IgD-negative memory B cell (primary cell): Measurements from ENCODE around the gene ATXN3L. TPM values are rescaled to one million over a fixed set of nuclear protein-coding genes. Genes with fewer than 3 reads are reported as not detected.
A peak's percentile ranks its signal among the peaks of the same experiment; 100 is the strongest.

Experiments used
- H3K27ac Mint-ChIP-seq, 3 donors: one replicate each; pipeline ENCODE4 v1.8.0; 2020 to 2022; ENCODE audit warnings: mild to moderate bottlenecking in 3 of 3, mixed read lengths in 3 of 3, moderate library complexity in 1 of 3
- H3K27me3 Mint-ChIP-seq: one replicate; pipeline ENCODE4 v1.8.0; 2021; ENCODE audit warnings: mixed read lengths
- H3K36me3 Mint-ChIP-seq: one replicate; pipeline ENCODE4 v1.8.0; 2020; ENCODE audit warnings: mild to moderate bottlenecking, mixed read lengths
- H3K4me1 Mint-ChIP-seq, 3 donors: one replicate each; pipeline ENCODE4 v1.8.0; 2020 to 2022; ENCODE audit warnings: mixed read lengths in 3 of 3, mild to moderate bottlenecking in 1 of 3
- H3K4me3 Mint-ChIP-seq, 4 donors: one replicate each; pipeline ENCODE4 v1.8.0; 2020 to 2022; ENCODE audit warnings: mild to moderate bottlenecking in 4 of 4, mixed read lengths in 4 of 4, moderate library complexity in 3 of 4
- H3K9me3 Mint-ChIP-seq, 3 donors: one replicate each; pipeline ENCODE4 v1.8.0; 2020 to 2021; ENCODE audit warnings: mixed read lengths in 3 of 3, mild to moderate bottlenecking in 1 of 3
- polyA plus RNA-seq: library from polyadenylated mRNA; unstranded; fragments of 300-500 nt; fragmentation: Illumina TruSeq; gene quantifications from one replicate; pipeline ENCODE4 v1.2.3, GENCODE V29; 2021

Gene ATXN3L
- polyA plus RNA-seq, 1 donor from 2014 or later: not detected

DNA sequence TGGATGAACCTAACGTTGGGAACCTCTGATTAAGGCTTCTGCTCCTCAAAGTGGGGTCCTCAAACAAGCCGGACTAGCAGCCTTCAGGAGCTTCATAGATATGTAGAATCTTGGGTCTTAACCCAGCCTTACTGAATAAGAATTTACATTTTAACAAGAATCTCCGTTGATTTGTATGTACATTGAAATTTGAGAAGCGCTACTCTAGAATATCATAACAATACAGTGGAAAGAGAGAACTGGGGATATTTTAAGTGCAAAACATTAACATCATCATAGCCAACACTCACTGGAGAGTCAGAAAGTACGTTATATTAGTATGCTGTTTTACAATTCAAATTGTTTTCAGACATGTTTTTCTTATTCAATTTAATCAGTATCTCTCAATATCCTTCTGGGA, 31.2 kb downstream of the ATXN3L start:
- H3K9me3 Mint-ChIP-seq: peaks cover 5 to 6% (median 6%) of the 10 kb centered on the region in 3 donors

GRCh38 chrX:13287816-13288215, 32.0 kb downstream of the ATXN3L start:
- peaks cover 5 to 7% (median 6%) of the 10 kb centered on the region in 3 donors for H3K9me3 Mint-ChIP-seq

More for the DNA sequence above, 31.2 kb downstream of the ATXN3L start:
- Mint-ChIP-seq H3K36me3 (no peaks in the 10 kb centered on the region), H3K27me3 (peaks cover 11% of the 10 kb centered on the region), H3K4me1 (peaks cover 2 to 5% (median 5%) of the 10 kb centered on the region in 3 donors), H3K27ac (no peak overlapping the region), H3K4me3 (no peak overlapping the region)

DNA sequence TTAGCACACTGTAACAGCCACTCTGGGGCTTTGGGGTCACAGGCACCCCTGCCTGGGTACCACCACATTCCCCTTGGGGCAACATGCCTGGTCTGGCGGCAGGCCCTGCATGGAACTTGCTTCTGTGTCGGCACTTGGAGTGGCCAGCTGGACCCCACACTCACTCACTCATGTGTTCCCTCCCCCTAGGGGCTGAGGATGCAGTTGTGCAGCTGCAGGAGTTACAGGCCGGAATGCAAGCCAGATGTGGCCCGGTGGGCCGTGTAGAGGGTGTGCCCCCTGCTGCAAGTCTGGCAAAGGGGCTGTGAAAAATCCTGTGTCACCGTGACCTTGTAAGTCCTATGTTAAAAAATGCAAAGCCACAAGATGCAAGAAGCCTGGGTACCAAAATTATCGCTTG, 34.2 kb downstream of the ATXN3L start:
- H3K27ac Mint-ChIP-seq: no peak overlapping the region
- peaks cover 11% of the 10 kb centered on the region for H3K27me3 Mint-ChIP-seq
- no peak overlapping the region for H3K4me3 Mint-ChIP-seq
- peaks cover 6 to 9% (median 7%) of the 10 kb centered on the region in 3 donors for H3K4me1 Mint-ChIP-seq
- H3K9me3 Mint-ChIP-seq: peaks cover 5 to 6% (median 6%) of the 10 kb centered on the region in 3 donors
- H3K36me3 Mint-ChIP-seq: no peaks in the 10 kb centered on the region

More at GRCh38 chrX:13287816-13288215, 32.0 kb downstream of the ATXN3L start:
- H3K36me3 Mint-ChIP-seq: no peaks in the 10 kb centered on the region
- H3K27ac Mint-ChIP-seq: no peak overlapping the region
- H3K4me1 Mint-ChIP-seq: peaks cover 6 to 9% (median 8%) of the 10 kb centered on the region in 3 donors
- H3K27me3 Mint-ChIP-seq: peaks cover 11% of the 10 kb centered on the region
- H3K4me3 Mint-ChIP-seq: no peak overlapping the region

- Mint-ChIP-seq H3K36me3 (no peaks in the 10 kb centered on the region), H3K4me1 (peaks cover 6 to 9% (median 7%) of the 10 kb centered on the region in 3 donors), H3K9me3 (peaks cover 5 to 6% (median 6%) of the 10 kb centered on the region in 3 donors), H3K4me3 (no peak overlapping the region), H3K27me3 (peaks cover 11% of the 10 kb centered on the region), H3K27ac (no peak overlapping the region)
Measured at GRCh38 chrX:13285229-13285628, 34.6 kb downstream of the ATXN3L start.

DNA sequence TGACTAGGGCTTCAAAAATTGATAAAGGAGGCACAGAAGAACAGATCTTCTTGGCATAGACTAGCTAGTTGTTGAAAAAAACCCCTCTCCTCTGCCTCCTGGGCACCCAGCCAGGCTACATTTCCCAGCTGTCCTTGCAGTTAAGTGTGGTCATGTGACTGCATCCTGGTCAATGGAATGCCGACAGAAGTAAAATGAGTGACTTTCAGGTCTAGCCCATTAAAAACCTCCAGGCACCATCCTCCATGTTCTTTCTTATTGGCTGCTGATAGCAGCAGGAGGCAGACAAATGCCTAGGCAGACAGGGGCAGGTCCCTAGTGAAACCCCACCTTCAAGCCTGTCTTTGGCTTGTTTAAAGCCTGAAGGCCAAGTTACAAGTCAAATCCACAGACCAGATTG, 35.3 kb downstream of the ATXN3L start:
- H3K27ac Mint-ChIP-seq: no peak overlapping the region
- H3K4me1 Mint-ChIP-seq: peaks cover 6 to 9% (median 7%) of the 10 kb centered on the region in 3 donors
- peaks cover 10% of the 10 kb centered on the region for H3K27me3 Mint-ChIP-seq
- no peak overlapping the region for H3K4me3 Mint-ChIP-seq
- H3K9me3 Mint-ChIP-seq: peaks cover 5 to 6% (median 6%) of the 10 kb centered on the region in 3 donors
- H3K36me3 Mint-ChIP-seq: no peaks in the 10 kb centered on the region

DNA sequence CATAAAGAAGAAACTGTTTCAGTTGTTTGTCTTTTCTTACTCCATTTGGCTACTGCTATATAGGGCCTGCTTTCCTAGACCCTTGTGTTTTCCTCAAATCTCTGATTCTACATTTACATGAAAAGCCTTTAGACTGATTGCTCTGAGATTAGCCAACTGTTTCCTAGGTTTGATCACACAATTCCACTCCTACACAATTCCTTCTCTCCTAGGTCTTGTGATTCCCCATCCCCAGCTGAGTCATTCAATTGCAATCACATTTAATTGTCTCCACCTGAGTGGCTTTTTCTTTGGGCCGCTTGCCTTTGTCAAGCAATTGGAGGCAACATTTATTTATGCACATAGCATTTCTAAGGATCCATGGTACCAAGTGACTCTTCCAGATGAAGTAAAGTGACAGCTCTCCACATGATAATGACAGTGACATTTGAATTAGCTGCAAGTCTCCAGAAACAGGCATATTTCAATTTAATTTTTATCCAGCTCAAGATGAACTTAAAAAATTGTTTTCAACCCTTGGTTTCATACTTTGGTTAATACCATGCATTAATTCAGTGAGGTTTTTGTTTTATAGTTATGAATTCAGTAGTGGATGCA, 35.8 kb downstream of the ATXN3L start:
- no peak overlapping the region for H3K4me3 Mint-ChIP-seq

GRCh38 chrX:13283512-13283911, 36.3 kb downstream of the ATXN3L start:
- peak overlapping the region in 1 of 3 donors; percentile 61 for H3K27ac Mint-ChIP-seq
- H3K9me3 Mint-ChIP-seq: peaks cover 5 to 6% (median 6%) of the 10 kb centered on the region in 3 donors
- peak overlapping the region in 1 of 4 donors; percentile 61 for H3K4me3 Mint-ChIP-seq
- no peaks in the 10 kb centered on the region for H3K36me3 Mint-ChIP-seq
- H3K4me1 Mint-ChIP-seq: peaks cover 6 to 9% (median 7%) of the 10 kb centered on the region in 3 donors
- H3K27me3 Mint-ChIP-seq: peaks cover 10% of the 10 kb centered on the region

More for the DNA sequence above, 35.8 kb downstream of the ATXN3L start:
- no peaks in the 10 kb centered on the region for H3K36me3 Mint-ChIP-seq
- H3K9me3 Mint-ChIP-seq: peaks cover 5 to 6% (median 6%) of the 10 kb centered on the region in 3 donors
- H3K27ac Mint-ChIP-seq: peak overlapping the region in 1 of 3 donors; percentile 61
- H3K27me3 Mint-ChIP-seq: peaks cover 10% of the 10 kb centered on the region
- H3K4me1 Mint-ChIP-seq: peaks cover 6 to 9% (median 7%) of the 10 kb centered on the region in 3 donors

GRCh38 chrX:13281289-13281688, 38.6 kb downstream of the ATXN3L start:
- Mint-ChIP-seq H3K4me3 (no peak overlapping the region), H3K36me3 (no peaks in the 10 kb centered on the region), H3K27ac (no peak overlapping the region), H3K4me1 (peaks cover 6 to 9% (median 7%) of the 10 kb centered on the region in 3 donors), H3K27me3 (peaks cover 11% of the 10 kb centered on the region), H3K9me3 (peaks cover 4 to 6% (median 5%) of the 10 kb centered on the region in 3 donors)

DNA sequence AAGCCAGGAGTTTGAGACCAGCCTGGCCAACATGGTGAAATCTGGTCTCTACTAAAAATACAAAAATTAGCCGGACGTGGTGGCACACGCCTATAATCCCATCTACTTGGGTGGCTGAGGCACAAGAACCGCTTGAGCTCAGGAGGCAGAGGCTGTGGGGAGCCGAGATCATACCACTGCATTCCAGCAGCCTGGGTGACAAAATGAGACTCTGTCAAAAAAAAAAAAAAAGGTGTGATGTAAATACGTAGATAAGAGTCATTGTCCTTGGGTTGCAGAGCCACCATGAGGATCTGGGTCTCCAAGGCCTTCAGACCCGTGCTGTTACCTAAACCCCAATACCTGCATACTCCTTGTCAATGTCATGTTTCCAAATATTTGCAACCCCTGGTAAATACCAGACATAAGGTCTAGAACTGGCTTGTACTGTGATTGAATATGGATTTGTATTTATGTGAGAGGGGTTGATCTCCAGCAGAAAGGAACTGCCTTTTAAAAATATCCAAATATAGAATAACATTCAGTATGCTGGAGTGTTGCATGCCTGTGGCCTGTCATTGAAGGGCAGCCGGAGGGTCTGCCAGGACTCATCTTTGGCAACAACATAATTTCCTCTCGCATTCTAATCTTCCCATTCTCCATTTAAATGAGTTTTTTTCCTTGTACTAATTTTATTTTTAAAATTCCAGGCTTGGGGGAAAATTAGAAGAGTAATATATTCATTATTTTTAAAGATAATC, 40.4 kb downstream of the ATXN3L start:
- Mint-ChIP-seq H3K27me3 (peaks cover 3% of the 10 kb centered on the region), H3K4me3 (no peak overlapping the region), H3K36me3 (no peaks in the 10 kb centered on the region), H3K27ac (no peak overlapping the region), H3K4me1 (peaks cover 6 to 9% (median 7%) of the 10 kb centered on the region in 3 donors), H3K9me3 (peaks cover 0 to 2% (median 0%) of the 10 kb centered on the region in 3 donors)

- no peaks in the 10 kb centered on the region for H3K36me3 Mint-ChIP-seq
- H3K27ac Mint-ChIP-seq: no peak overlapping the region
- no peak overlapping the region for H3K4me3 Mint-ChIP-seq
- H3K4me1 Mint-ChIP-seq: no peaks in the 10 kb centered on the region
- peaks cover 3% of the 10 kb centered on the region for H3K27me3 Mint-ChIP-seq
- no peaks in the 10 kb centered on the region for H3K9me3 Mint-ChIP-seq
Measured at GRCh38 chrX:13277539-13277938, 42.3 kb downstream of the ATXN3L start.

- Mint-ChIP-seq H3K4me1 (no peaks in the 10 kb centered on the region), H3K27ac (peak overlapping the region in 1 of 3 donors; percentile 37), H3K9me3 (no peaks in the 10 kb centered on the region), H3K36me3 (no peaks in the 10 kb centered on the region), H3K27me3 (peaks cover 3% of the 10 kb centered on the region), H3K4me3 (no peak overlapping the region)
Measured at GRCh38 chrX:13276991-13277390, 42.9 kb downstream of the ATXN3L start.

DNA sequence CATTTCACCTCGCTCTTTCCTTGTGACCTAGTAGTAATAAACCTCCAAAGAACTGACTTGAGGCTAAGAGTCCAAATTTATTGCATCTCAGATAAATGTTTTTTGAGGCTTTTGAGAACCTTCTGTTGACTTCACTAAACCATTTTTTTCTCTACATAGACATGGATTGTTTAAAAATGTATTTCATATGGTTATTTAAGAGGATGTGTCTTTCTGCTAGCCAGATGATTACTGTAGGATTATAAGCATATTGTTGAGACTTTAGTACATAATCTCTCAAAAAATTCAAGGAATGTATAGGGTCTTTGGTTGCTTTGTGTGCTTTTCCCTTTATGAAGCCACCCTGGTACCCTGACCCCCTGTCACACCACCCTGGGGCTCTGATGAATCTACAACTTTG, 44.8 kb downstream of the ATXN3L start:
- Mint-ChIP-seq H3K4me1 (no peaks in the 10 kb centered on the region), H3K4me3 (no peak overlapping the region), H3K27ac (no peak overlapping the region), H3K27me3 (peaks cover 3% of the 10 kb centered on the region), H3K36me3 (no peaks in the 10 kb centered on the region), H3K9me3 (no peaks in the 10 kb centered on the region)

DNA sequence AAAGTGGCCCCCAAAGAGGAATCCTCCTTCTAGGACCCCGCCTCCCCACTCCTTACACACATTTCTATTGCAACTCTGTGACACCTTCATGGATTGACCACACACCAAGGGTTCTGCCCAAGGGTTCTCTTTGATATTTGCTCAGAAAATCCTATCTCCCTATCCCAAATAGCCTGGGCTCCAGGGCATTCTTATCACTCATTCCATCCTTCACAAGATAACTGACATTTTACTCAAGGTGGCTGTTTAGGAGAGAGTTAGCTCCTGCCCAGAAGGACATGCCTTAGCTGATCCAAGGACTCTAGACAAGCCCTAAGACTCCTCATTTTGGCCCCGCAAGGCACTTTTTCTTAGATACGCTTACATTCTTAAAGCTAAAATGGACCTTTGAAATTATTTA, 47.4 kb downstream of the ATXN3L start:
- peaks cover 3% of the 10 kb centered on the region for H3K27me3 Mint-ChIP-seq
- no peak overlapping the region for H3K4me3 Mint-ChIP-seq
- no peaks in the 10 kb centered on the region for H3K9me3 Mint-ChIP-seq
- H3K4me1 Mint-ChIP-seq: no peaks in the 10 kb centered on the region
- H3K36me3 Mint-ChIP-seq: no peaks in the 10 kb centered on the region
- no peak overlapping the region for H3K27ac Mint-ChIP-seq

GRCh38 chrX:13271511-13271910, 48.3 kb downstream of the ATXN3L start:
- no peak overlapping the region for H3K27ac Mint-ChIP-seq
- H3K27me3 Mint-ChIP-seq: peaks cover 1% of the 10 kb centered on the region
- H3K4me3 Mint-ChIP-seq: no peak overlapping the region
- H3K36me3 Mint-ChIP-seq: no peaks in the 10 kb centered on the region
- no peaks in the 10 kb centered on the region for H3K4me1 Mint-ChIP-seq
- H3K9me3 Mint-ChIP-seq: no peaks in the 10 kb centered on the region

GRCh38 chrX:13270360-13270759, 49.5 kb downstream of the ATXN3L start:
- no peaks in the 10 kb centered on the region for H3K9me3 Mint-ChIP-seq
- H3K36me3 Mint-ChIP-seq: no peaks in the 10 kb centered on the region
- no peaks in the 10 kb centered on the region for H3K4me1 Mint-ChIP-seq
- H3K27ac Mint-ChIP-seq: no peak overlapping the region
- no peak overlapping the region for H3K4me3 Mint-ChIP-seq
- H3K27me3 Mint-ChIP-seq: peaks cover 1% of the 10 kb centered on the region
